Measurements from ENCODE around the gene PDLIM1.

The PDLIM1 gene

DNA sequence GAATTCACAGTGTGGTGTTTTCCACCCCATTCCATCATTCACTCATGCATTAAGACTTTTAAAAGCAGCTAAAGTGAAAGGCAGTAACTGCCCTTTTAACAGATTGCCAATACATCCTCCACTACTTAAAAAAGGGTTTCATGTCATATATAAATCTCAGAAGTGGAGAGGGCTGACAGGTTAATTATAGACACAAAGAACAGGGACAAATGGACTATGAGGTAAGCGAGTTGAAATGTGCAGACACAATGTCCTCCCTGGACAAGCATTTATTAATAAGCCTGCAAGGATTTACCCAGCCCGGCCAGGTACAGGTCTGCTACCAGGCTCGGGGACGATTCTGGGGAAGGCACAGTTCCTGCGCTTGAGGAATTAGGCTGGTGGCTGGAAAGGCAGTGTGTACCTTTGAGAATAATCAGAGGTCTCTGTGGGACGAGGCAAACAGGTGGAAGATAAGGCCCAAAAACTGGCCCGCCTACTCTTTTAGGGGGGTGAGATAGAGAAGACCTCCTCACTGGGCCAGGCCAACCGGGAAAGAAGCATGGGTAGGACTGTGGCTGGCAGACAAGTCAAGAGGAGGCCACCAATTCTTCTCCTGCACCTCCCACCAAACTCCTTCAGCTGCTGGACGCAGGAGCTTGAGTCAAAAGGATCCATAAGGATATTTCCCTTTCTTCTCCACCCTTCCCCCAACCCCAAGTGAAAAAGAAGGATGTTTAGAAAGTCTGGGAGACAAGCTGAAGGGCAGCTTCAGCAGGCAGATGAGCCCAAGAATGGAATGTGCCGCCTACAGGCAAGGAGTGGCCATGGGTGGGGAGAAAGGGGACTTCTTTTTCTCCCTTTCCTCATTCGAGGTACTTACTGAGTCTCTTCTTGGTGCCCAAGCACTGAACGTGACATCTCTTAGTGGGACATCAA, 1.5 kb downstream of the PDLIM1 start:
- no peak for DNase-seq (ENCODE audit: low read depth in 2 of 3, low spot score in 1 of 3)

DNA sequence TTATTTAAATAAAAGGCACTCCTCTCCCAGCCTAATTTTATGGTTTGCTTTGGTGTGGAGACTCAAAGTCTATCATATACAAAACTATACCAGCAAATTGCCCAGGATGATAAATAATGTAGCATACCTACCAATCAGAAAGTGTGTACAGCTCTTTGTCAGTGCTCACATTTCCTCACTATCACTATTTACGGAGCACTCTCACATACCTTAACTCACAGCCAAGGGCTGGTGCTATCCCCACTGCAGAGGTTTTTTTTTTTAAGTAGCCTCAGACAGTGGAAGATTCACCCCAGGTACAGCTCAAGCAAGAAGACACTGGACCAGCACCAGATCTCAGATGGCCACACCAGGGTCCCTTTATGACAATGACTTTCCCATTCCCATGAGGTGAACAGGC, 2.5 kb downstream of the PDLIM1 start:
- DNase-seq (ENCODE audit: low read depth in 2 of 3, low spot score in 1 of 3): no peak

DNA sequence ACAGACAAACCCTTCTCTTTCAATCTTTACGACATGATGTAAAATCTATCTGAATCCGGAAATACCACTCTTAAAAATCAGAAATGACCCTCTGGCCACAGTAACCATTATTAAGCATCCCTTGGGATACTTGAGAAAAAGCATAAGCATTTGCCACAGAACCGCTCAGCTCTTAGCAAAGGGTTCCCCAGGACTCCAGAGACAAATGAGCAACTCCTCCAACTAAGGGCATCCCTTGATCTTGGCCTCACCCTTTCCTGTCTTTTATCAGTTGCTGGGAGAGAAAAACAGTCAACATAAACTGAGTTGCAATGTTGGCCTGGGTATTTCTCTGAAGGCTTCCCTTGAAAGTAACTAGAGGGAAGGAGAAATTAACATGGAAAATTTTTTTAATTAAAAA, 3.5 kb downstream of the PDLIM1 start:
- no peak for DNase-seq (ENCODE audit: low read depth in 2 of 3, low spot score in 1 of 3)

DNA sequence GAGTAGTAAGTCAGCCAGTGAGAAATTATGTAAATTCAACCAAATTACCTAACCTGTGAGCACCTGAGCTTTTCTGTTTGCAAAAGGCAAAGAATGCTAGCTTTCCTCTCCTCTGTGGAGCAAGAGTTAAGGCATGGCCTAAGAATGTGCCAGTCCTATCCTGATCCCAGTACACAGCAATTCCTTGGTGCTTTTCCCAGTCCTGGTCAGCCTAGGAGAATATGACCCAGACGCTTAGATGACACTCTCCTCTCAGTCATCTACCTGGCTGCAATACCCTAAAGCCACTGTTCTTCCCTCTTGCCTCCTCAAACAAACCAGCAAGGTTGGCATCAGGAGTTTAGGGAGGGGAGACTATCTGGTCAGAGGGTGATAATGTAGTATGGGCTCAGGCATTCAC, 4.1 kb downstream of the PDLIM1 start:
- DNase-seq (ENCODE audit: low read depth in 2 of 3, low spot score in 1 of 3): no peak

DNA sequence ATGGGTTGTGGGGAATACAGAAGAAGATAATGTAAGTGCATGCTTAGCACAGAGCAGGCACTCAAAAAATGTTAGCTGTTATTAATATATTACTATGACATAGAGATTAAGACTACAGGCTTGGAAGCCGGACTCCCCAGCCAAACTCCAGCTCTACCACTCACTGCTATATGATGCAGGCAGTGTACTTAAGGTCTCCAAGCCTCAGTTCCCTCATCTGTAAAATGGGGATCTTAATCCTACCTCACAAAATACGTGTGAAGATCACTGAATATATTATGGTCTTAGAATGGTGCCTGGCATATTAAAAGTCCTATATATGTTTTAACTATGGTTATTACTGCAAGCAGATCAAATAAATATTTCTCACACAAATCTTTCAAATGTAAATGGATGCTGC, 5.2 kb downstream of the PDLIM1 start:
- DNase-seq (ENCODE audit: low read depth in 2 of 3, low spot score in 1 of 3): no peak

DNA sequence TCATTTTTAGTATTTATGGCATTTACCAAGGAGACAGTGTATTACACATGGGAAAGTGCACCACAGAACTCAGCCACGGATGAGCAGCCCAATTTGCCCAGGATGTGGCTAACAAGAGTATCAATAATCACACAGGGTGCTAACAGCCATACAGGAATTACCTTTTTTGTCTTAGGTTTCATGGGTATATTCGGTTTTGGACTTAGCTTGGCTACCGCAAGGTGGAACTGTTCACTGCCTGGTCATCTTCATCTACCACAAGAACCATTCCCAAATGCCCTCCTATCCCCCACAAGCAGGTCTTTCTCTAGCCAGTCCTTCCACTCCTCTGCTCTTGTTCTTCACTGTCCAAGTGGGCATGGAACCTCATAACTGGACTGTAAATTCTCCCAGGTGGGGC, 6.0 kb downstream of the PDLIM1 start:
- DNase-seq (ENCODE audit: low read depth in 2 of 3, low spot score in 1 of 3): no peak

DNA sequence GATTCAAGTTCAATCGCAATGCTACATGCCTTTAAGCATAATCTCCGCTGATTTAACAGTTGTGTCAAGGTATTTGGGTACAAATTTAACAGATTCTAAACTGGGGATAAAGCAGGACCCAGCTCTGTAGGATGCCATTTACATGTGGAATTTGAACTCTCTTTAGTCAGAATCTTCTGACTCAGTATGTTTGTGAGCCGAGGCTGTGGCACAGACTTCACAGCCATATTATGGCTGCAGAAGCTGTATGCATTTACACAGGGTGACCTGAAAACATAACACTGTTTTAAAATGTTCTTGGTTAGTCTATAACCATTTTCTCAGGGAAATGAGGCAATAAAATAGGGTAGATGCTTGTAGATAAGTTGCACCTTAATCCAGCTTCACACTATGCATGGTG, 8.7 kb downstream of the PDLIM1 start:
- no peak for DNase-seq (ENCODE audit: low read depth in 2 of 3, low spot score in 1 of 3)

DNA sequence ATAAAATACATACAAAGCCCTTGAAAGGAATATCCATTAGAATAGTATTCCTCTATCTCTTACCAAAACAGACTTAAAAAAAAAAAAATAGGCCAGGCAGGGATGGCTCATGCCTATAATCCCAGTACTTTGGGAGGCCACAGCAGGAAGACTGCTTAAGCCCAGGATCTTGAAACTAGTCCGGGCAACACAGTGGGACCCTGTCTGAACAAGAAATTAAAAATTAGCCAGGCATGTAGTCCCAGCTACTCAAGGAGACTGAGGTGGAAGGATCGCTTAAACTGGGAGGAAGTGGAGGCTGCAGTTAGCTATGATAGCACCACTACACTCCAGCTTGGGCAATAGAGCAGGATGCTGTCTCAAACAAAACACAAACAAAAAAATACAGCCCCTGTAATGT, 9.6 kb downstream of the PDLIM1 start:
- no peak for DNase-seq (ENCODE audit: low read depth in 2 of 3, low spot score in 1 of 3)

DNA sequence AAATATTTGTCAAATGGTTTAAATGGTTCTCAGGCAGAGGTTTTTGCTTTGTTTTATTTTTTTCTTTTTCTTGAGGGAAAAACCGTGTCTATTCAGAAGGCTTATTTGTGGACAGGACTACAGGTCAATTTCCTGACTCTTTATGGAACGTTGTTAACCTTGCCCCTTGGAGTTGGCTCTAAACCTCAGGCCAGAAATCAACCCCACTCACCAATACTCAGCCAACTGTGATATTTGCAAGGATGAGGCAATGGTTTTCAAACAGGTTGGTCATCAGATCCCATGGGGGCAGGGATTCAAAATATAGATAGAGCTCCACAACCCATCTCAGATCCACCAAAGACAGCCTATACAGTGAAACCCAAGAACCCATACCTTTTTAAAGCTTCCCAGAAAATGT, 10.2 kb downstream of the PDLIM1 start:
- no peak for DNase-seq (ENCODE audit: low read depth in 2 of 3, low spot score in 1 of 3)

DNA sequence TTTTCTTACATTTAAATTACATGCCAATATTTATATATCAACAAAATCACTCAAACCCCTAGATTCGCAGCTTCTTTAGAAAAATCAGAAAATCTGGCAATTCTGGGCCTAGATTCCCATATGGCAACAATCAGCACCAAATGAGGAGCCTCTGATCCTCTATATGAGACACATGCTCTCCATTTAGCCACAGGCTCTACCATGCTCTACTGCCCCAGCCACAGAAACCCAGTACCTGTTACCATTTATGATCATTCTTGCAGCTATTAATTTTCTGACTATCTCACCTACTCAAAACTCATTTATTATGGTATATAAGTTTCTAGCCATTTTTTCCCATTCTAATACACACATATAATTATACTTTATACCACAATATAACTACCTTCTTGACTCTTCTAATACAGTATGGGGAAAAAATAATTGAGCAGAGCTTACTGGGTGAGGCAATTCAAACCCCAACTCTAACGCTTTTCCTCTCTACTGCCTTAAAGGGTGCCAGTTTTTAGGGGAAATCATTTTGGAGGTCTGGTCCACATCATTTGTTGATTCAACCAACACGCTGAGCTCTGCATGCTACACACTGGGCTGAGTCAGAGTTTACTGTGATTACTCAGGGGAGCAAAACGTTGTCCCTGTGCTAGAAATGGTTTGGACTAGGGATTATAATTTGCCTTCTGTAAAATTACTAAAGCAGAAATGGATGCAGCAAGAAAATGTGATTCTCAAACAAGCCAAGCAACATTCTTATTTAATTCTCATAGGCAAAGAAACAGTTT, 11.6 kb downstream of the PDLIM1 start:
- DNase-seq (ENCODE audit: low read depth in 2 of 3, low spot score in 1 of 3): no peak

DNA sequence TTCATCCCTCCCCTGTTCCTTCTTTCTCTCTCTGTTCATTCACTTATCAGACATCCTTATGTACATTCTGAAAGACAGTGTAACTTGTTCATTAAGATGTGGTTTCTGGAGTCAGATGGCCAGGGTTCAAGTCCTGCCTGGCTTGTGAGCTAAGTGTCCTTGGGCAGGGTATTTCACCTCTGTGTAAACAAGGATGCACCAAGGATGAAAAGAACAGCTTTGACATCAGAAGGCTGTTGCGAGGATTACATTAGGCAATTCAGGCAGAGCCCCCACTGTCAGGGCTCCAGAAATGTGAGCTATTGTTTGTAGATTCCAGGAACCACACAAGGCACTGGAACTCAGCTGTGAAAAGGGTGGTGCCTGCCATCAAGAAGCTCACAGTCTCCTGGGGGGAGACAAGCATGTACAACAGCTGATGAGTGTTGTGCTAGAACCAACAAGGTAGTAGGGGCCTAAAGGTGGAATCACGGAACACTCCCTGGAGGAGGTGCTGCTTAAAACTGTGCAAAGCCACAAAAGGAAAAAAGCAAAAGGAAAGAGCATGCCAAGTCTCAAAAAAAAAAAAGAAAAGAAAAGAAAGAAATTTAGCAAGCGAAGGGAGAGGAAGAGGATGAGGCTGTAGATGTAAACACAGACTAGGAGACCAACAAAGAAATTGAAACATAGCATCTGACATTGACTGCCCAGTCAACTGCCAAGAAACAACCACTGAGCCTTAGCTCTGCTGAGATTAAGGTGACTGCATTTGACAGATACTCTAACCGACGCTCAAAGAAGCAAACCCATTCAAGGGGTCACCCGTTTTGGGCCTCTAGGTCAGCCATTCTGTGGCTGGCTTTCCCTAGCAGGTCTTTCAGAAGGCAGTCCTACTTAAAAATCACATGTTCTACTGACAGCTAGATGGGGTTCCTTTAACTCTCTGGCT, 12.5 kb downstream of the PDLIM1 start:
- DNase-seq (ENCODE audit: low read depth in 2 of 3, low spot score in 1 of 3): no peak

DNA sequence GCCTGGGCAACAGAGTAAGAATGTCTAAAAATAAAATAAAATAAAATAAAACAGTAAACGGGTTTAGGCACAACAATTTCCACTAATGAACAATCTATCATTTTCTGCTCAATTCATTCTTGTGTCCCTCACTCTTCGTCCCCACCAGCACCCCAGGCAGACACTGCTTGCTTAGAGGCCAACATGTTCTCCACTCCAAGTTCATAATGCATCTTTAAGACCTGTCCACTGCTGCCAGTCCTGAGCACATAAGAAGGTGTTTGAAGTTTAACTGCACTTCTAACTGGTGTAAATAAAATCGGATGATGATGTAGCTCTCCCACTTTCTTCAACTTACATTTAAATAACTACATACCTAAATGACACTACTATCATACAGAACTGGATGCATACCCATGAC, 13.2 kb downstream of the PDLIM1 start:
- DNase-seq (ENCODE audit: low read depth in 2 of 3, low spot score in 1 of 3): no peak

DNA sequence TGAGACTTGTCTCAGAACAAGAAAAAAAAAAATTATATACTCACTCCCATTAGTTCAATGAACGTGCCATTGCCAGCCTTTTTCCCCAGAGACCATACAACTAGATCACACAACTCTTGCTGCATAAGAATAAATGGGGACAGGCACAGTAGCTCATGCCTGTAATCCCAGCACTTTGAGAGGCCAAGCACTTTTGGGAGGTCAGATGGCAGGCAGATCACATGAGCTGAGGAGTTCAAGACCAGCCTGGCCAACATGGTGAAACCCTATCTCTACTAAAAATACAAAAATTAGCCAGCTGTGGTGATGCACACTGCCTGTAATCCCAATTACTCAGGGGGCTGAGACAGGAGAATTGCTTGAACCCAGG, 13.6 kb downstream of the PDLIM1 start:
- DNase-seq (ENCODE audit: low read depth in 2 of 3, low spot score in 1 of 3): no peak

DNA sequence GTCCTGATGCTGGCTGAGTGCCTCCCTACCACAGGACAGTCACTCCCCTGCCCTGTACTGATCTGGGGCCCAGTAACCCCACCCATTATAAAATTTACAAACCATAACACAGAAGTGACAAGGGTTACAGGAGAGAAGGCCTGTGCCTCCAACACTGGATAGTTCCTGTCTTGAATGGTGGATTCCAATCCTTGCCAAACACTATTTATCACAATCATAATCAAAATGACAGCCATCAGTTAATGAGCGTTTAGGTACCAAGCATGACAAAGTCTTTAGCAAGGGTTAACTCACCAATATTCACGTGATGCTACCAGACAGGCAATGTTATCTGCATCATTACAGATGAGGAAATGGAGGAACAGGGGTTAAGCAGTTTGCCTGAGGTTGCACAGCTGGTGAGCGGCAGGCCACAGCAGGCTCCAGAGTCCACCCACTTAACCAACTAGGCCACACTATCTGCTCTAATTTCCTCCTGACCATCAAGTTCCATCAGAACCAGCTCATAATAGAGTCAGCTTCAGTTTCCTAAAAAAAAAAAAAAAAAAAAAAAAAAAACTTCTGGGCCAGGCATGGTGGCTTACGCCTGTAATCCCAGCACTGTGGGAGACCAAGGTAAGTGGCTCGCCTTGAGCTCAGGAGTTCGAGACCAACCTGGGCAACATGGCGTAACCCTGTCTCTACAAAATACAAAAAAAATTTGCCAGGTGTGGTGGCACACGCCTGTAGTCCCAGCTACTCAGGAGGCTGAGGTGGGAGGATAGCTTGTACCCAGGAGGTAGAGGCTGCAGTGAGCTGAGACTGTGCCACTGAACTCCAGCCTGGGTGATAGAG, 14.2 kb downstream of the PDLIM1 start:
- no peak for DNase-seq (ENCODE audit: low read depth in 2 of 3, low spot score in 1 of 3)

DNA sequence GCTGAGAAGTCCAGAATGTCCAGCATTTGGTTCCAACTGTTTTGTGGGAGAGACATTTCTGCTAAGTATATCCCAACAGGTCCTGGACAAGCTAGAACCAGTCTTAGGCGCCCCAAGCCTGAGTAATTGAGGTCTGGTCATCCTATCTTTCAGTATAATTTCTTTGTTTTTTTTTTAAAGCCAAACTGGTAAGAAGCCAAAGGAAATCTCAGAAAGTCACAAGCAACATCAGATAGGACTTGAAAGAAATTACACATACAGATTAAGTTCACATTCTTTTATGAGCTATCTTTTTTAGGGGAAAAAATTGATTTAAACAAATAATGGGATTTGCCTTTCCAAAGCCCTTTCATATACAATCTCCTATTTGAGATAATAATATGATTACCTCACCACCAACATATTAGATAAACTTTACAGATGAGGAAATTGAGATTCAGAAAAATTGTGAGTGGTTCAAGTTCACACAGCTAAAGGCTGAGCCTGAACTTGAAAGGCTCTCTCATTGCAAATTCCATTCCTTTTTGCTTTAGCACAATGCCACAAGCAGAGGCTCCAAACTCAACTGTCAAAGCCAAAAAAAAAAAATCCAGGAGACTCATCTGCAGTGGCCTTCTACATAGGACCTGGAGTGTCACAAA, 15.0 kb downstream of the PDLIM1 start:
- no peak for DNase-seq (ENCODE audit: low read depth in 2 of 3, low spot score in 1 of 3)

DNA sequence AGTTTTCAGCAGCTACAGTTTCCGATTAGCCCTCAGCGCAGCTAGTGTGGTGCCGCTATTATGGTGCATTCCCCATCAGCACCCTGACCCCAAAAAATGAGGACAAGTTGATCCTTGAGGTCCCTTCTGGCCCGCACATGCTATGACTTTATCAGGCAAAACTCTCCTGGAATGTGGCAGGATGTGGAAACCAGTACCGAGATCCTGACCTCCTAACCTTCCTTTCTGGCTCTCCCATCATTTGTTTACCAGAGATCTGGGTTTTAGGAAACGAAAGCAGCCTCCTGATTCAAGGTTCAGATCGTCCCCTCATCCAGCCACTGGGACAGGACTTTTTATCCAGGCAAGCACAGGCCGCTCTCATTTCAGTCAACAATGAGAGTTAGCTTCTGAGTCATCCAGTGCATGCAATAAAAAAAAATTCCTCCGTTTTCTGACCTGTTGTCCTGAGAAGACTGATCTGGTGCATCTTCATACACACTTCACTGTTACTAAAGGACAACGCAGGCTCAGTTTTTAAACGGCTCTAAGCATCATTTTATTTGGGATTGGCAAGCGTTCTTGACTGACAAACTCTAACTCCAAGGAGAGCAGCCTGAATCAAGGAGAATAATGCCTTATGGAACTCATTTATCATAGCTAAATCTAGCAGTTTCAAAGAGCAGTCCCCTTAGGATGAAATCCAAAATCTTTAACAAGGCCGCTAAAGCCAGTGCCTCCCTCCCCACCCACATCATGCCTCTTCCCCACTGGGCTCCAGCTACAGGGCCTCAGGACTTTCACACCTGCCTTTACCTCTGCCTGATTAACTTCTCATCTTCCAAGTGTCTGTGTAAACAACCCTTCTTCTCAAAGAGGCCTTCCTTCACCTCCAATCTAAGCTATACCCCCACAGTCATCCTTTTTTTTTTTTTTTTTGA, 17.1 kb downstream of the PDLIM1 start:
- no peak for DNase-seq (ENCODE audit: low read depth in 2 of 3, low spot score in 1 of 3)

DNA sequence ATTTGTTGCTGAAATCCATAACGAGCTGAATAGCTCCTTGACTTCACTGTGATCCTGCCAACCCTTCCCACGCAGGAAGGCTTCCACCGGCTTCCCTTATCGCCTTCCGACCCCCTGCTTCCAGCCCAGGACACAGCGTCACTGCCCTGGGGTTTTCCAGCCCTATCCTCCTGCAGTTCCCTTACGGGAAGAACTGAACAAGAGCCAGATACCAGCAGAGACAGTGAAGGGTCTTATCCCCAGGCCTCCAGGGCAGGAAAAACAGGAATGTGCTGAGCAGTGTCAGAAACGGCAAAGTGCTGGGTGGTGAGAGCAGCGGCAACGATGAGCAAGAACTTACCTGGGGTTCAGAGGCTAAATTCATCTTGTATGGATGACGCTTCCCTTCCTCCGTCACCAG, 22.4 kb downstream of the PDLIM1 start:
- no peak for DNase-seq (ENCODE audit: low read depth in 2 of 3, low spot score in 1 of 3)

DNA sequence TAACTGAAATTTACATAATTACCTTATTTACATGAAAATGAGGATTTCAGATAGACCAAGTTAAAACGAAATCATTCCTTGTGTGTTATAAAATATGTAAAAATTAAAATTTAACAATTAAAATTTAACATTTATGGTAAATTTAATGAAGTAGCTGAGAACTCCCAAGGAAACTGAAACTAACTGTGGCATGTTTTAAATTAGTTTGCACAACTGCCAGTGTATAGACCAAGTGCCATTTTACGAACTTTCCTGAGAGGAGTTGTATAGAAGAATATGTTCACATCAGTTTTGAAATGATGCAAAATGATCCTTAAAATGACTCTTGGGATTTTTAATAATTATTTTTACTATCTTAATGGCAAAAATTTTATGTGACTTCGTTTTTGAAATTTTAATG, 23.6 kb downstream of the PDLIM1 start:
- DNase-seq (ENCODE audit: low read depth in 2 of 3, low spot score in 1 of 3): no peak

DNA sequence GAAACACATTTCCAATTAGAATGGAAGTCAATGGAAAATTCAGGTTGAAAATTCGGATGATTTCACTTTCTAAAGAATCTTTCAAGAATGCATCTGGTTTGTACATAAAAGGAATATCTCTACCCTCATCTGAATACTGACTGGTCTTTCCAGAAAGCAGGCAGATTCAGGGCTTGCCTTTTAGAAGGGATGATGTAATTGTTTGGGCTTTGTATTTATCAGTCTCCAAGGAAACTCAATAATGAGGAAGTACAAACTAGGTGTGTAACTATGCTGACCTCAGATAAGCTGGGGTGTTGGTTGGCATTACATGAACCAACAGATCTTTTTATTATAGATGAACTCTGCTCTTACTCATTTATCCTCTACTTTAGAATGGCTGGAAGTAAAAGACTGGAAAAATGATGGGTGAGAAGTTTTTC, 24.1 kb downstream of the PDLIM1 start:
- DNase-seq (ENCODE audit: low read depth in 2 of 3, low spot score in 1 of 3): no peak
